GM23248 (cell line): Measurements from ENCODE around the gene CTDP1. TPM values are rescaled to one million over a fixed set of nuclear protein-coding genes. Genes with fewer than 3 reads are reported as not detected.

ENCODE experiments used
- DNase-seq: peaks from one replicate; pipeline ENCODE4 v3.0.0-alpha.2; 2015
- H2AFZ ChIP-seq: fragments of 200-600 bp; sonication (generic); 2 replicates; pipeline ENCODE4 v1.6.1; 2016; ENCODE audit warnings: antibody characterized with exemption
- H3F3A ChIP-seq: fragments of 200-600 bp; sonication (generic); 2 replicates; pipeline ENCODE4 v1.6.1; 2016; ENCODE audit warnings: mild to moderate bottlenecking, antibody characterized with exemption, mixed run types; ENCODE audit not compliant: insufficient read depth
- H3K27ac ChIP-seq: fragments of 200-600 bp; sonication (generic); 2 replicates; pipeline ENCODE4 v1.5.1; 2016; ENCODE audit warnings: mild to moderate bottlenecking
- H3K27me3 ChIP-seq: fragments of 200-600 bp; sonication (generic); replicated peaks from 2 replicates; pipeline ENCODE4 v1.6.1; 2016; ENCODE audit warnings: mild to moderate bottlenecking; ENCODE audit not compliant: insufficient read depth
- H3K36me3 ChIP-seq: fragments of 200-600 bp; sonication (generic); 2 replicates; pipeline ENCODE4 v1.6.1; 2016; ENCODE audit warnings: low read depth, mild to moderate bottlenecking
- H3K4me1 ChIP-seq: fragments of 200-600 bp; sonication (generic); 2 replicates; pipeline ENCODE4 v1.6.1; 2016; ENCODE audit warnings: mild to moderate bottlenecking; ENCODE audit not compliant: insufficient read depth
- H3K4me2 ChIP-seq: fragments of 200-600 bp; sonication (generic); one replicate; pipeline ENCODE4 v1.6.1; 2016; ENCODE audit warnings: mild to moderate bottlenecking; ENCODE audit not compliant: unreplicated experiment
- H3K4me3 ChIP-seq: fragments of 200-600 bp; sonication (generic); 2 replicates; pipeline ENCODE4 v1.5.1; 2016; ENCODE audit warnings: mild to moderate bottlenecking
- H3K79me2 ChIP-seq: fragments of 200-600 bp; sonication (generic); 2 replicates; pipeline ENCODE4 v1.6.1; 2016; ENCODE audit warnings: mild to moderate bottlenecking; ENCODE audit not compliant: insufficient read depth
- H3K9ac ChIP-seq: fragments of 200-600 bp; sonication (generic); 2 replicates; pipeline ENCODE4 v1.6.1; 2016; ENCODE audit warnings: mild to moderate bottlenecking
- H3K9me2 ChIP-seq: fragments of 200-600 bp; sonication (generic); 2 replicates; pipeline ENCODE4 v1.6.1; 2016; ENCODE audit warnings: mixed run types, mild to moderate bottlenecking, moderate library complexity; ENCODE audit not compliant: insufficient read depth
- H3K9me3 ChIP-seq: fragments of 200-600 bp; sonication (generic); one replicate; pipeline ENCODE4 v1.6.1; 2017; ENCODE audit warnings: low read depth
- H4K20me1 ChIP-seq: fragments of 200-600 bp; sonication (generic); 2 replicates; pipeline ENCODE4 v1.6.0; 2016; ENCODE audit not compliant: insufficient read depth
- EZH2 ChIP-seq: fragments of 200-600 bp; sonication (generic); IDR thresholded peaks from 2 replicates; pipeline ENCODE4 v1.6.1; 2018; ENCODE audit warnings: antibody characterized with exemption, mild to moderate bottlenecking; ENCODE audit not compliant: insufficient read depth, poor library complexity, severe bottlenecking
- EZH2phosphoT487 ChIP-seq: fragments of 200-600 bp; sonication (generic); IDR thresholded peaks from 2 replicates; pipeline ENCODE4 v1.6.1; 2018; ENCODE audit warnings: antibody characterized with exemption, moderate library complexity, mild to moderate bottlenecking, low read depth; ENCODE audit not compliant: insufficient read depth
- WGBS, 2 experiments: methylation state at CpG; one replicate each; pipeline ENCODE4 v1.1.6; 2015 to 2017; ENCODE audit warnings: low lambda C conversion rate in 2 of 2, low coverage in 1 of 2; ENCODE audit errors: missing lambda C conversion rate in 2 of 2; 5-methylcytosine and 5-hydroxymethylcytosine counted together
- in situ Hi-C: fragments of 300-500 bp; cut with MboI; formaldehyde crosslinking; loops from 2 replicates; pipeline ENCODE4 v1.15.0; 2020
- polyA plus RNA-seq: library from polyadenylated mRNA; unstranded; fragments of >200 nt; fragmentation: Nextera tagmentation; extraction: Ambion mirVana; gene quantifications from 2 replicates; pipeline ENCODE4 v1.2.1, GENCODE V29; 2016
- total RNA-seq: library from RNA; depleted of rRNA; stranded (reverse); fragments of >200 nt; shearing (Covaris generic); gene quantifications from 2 replicates; pipeline ENCODE4 v1.2.3, GENCODE V29; 2014

The CTDP1 gene
- total and polyA plus RNA-seq, 2 experiments from 2014 or later: 6.7 to 26.0 TPM

GRCh38 chr18:79643054-79643984, 36.3 kb upstream of the CTDP1 start:
- 62 to 67% methylated on average over 26 to 27 of the region's 27 CpGs for WGBS, 2 experiments
- H3F3A ChIP-seq: no peaks in the 10 kb centered on the region

GRCh38 chr18:79644006-79644665, 35.5 kb upstream of the CTDP1 start:
- no peak overlapping the region for H3K9ac ChIP-seq
- H3K4me1 ChIP-seq: no peaks in the 10 kb centered on the region
- H3K4me2 ChIP-seq: no peak overlapping the region
- H3K9me2 ChIP-seq: no peaks in the 10 kb centered on the region
- no peaks in the 10 kb centered on the region for H3K36me3 ChIP-seq
- no peak overlapping the region for H2AFZ ChIP-seq
- no peaks in the 10 kb centered on the region for H3K9me3 ChIP-seq
- H3F3A ChIP-seq: no peaks in the 10 kb centered on the region
- DNase-seq: peak; percentile 65
- no peaks in the 10 kb centered on the region for H4K20me1 ChIP-seq
- 12% methylated on average over 20 to 22 of the region's 22 CpGs for WGBS, 2 experiments
- H3K79me2 ChIP-seq: no peaks in the 10 kb centered on the region
- in situ Hi-C loops: loop anchor here (5.0 to 10.0 kb wide), 2 partner anchors 109 to 262 kb away; no protein-coding TSS in a partner anchor
- peaks cover 8% of the 10 kb centered on the region; the same call in 1 of the 2 replicates for H3K27me3 ChIP-seq
- no peak overlapping the region for H3K27ac ChIP-seq
- no peak overlapping the region for H3K4me3 ChIP-seq
- no peak for TF ChIP-seq EZH2
- no peak for TF ChIP-seq EZH2phosphoT487

More at GRCh38 chr18:79643054-79643984, 36.3 kb upstream of the CTDP1 start:
- Histone ChIP-seq H3K4me1 (no peaks in the 10 kb centered on the region), H3K27me3 (peaks cover 13% of the 10 kb centered on the region; the same call in 1 of the 2 replicates), H3K9ac (no peak overlapping the region), H3K27ac (no peak overlapping the region), H4K20me1 (no peaks in the 10 kb centered on the region), H3K79me2 (no peaks in the 10 kb centered on the region), H3K4me2 (no peak overlapping the region), H3K4me3 (no peak overlapping the region), H3K36me3 (no peaks in the 10 kb centered on the region), H3K9me3 (no peaks in the 10 kb centered on the region), H2AFZ (no peak overlapping the region), H3K9me2 (no peaks in the 10 kb centered on the region)
- no peak for DNase-seq
- no peak for TF ChIP-seq EZH2phosphoT487
- TF ChIP-seq EZH2: no peak
- in situ Hi-C loops: loop anchor here (5.0 to 10.0 kb wide), 2 partner anchors 109 to 261 kb away; no protein-coding TSS in a partner anchor

GRCh38 chr18:79644666-79645057, 34.9 kb upstream of the CTDP1 start:
- Histone ChIP-seq H3K79me2 (no peaks in the 10 kb centered on the region), H3K27ac (no peak overlapping the region), H3K4me3 (no peak overlapping the region), H3K36me3 (no peaks in the 10 kb centered on the region), H3K9me3 (no peaks in the 10 kb centered on the region), H3K9me2 (no peaks in the 10 kb centered on the region), H4K20me1 (no peaks in the 10 kb centered on the region), H3F3A (no peaks in the 10 kb centered on the region), H3K4me2 (no peak overlapping the region), H3K4me1 (no peaks in the 10 kb centered on the region), H2AFZ (no peak overlapping the region), H3K27me3 (peaks cover 3% of the 10 kb centered on the region; the same call in 1 of the 2 replicates), H3K9ac (no peak overlapping the region)
- in situ Hi-C loops: loop anchor here (5.0 to 10.0 kb wide), 2 partner anchors 110 to 262 kb away; no protein-coding TSS in a partner anchor
- TF ChIP-seq EZH2: no peak
- no peak for TF ChIP-seq EZH2phosphoT487
- WGBS, 2 experiments: 33 to 35% methylated on average over 9 of the region's 9 CpGs
- no peak for DNase-seq

- Histone ChIP-seq H2AFZ (no peak overlapping the region), H3K4me2 (no peak overlapping the region), H3K27me3 (no peaks in the 10 kb centered on the region; the same call in 1 of the 2 replicates), H4K20me1 (no peaks in the 10 kb centered on the region), H3K79me2 (no peaks in the 10 kb centered on the region), H3K4me1 (no peaks in the 10 kb centered on the region), H3K9ac (no peak overlapping the region), H3K9me3 (no peaks in the 10 kb centered on the region), H3K9me2 (no peaks in the 10 kb centered on the region), H3K4me3 (no peak overlapping the region), H3K36me3 (no peaks in the 10 kb centered on the region), H3F3A (no peaks in the 10 kb centered on the region), H3K27ac (no peak overlapping the region)
- in situ Hi-C loops: loop anchor here (10.0 kb wide), 1 partner anchor 111 kb away; no protein-coding TSS in a partner anchor
- TF ChIP-seq EZH2phosphoT487 (no peak), EZH2 (no peak)
- DNase-seq: no peak
- 62 to 69% methylated on average over 21 of the region's 21 CpGs for WGBS, 2 experiments
These were observed 34.2 kb upstream of the CTDP1 start for GRCh38 chr18:79645291-79645983.
